RWPE1 (cell line): ENCODE data around the gene GDPD5.

Experiments used
- CTCF ChIA-PET: fragments of 350-600 bp; sonication (Branson Sonifier 250); formaldehyde crosslinking; extraction: SDS; loops from one replicate; lab custom pipeline; 2021; lab: Yijun Ruan, JAX
- POLR2A ChIA-PET: fragments of 400-600 bp; formaldehyde crosslinking; extraction: SDS; loops from one replicate; lab custom pipeline; 2020; ENCODE audit warnings: antibody characterized with exemption; ENCODE audit not compliant: low non-redundant PET; lab: Yijun Ruan, JAX
- DNase-seq: peaks from one replicate; pipeline ENCODE4 v3.0.0; 2012; ENCODE audit warnings: low spot score
- H3K27ac ChIP-seq: fragments of 450-650 bp; 2 replicates; pipeline ENCODE4 v1.5.1; 2017
- CTCF ChIP-seq: fragments of 450-650 bp; conservative IDR thresholded peaks from 2 replicates; pipeline ENCODE4 v1.5.1; 2017; ENCODE audit warnings: low read depth, mild to moderate bottlenecking

GDPD5 gene

DNA sequence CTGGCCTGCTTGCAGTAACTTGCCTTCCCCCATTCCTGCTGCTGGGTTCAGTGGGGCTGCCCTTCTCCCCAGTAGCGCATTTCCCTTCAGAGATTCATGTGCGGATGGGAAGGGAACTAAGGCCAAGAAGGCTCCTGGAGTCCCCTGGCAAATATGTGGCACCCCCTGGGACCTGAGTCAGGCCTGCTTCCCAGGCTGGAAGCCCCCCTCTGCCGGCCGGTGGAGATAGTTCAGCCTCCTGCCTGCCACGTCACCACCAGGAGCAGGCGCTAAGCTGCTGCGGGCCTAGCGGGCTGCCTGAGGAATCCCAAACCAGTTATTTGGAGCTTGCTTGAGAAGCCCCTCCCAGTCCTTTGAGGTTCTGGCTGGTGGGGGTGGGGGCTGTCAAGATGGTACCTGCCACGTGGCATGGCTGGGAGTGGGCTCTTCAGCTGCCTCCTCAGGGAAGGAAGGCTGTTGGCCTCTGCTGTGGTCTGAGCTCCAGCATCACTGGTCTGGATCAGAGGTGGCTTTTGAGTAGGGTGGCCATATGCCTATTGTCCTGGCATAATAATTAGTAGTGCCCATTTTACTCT lies 38.3 kb upstream of the GDPD5 start:
- peak; percentile 71 for DNase-seq
- ChIA-PET CTCF (interaction anchor here (0.6 to 0.7 kb wide), 5 partner anchors 21 to 1717 kb away, joined by 3 to 4 read pairs (median 3); no protein-coding TSS in a partner anchor), POLR2A (no interaction called here)
- H3K27ac ChIP-seq, result peak overlapping the region; percentile 97
- TF ChIP-seq CTCF, result no peak; the same call in 1 of the 2 replicates

DNA sequence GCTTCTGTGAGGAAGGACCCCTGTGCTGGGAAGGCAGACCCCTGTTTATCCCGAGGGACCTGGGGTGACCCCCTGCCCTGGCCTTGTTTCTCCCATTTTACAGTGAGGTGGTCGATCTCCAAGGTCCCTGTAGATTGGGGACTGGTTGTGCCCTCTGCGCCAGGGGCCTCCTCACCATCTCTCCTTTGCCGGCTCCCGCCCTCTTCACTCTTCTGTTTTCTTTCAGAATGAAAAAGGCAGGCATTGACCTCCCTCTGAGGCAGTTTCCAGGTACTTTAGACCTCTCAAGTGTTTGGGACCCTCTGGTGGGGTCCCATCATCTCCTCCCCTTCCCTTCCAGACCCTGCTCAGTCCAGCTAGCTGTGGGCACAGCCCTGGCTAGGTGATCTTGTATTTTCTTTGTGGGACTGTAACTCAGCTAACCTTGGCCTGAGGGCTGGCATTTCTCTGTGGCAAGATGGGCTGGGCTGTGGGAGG lies 37.8 kb upstream of the GDPD5 start:
- peak overlapping the region; percentile 97 for H3K27ac ChIP-seq
- no peak for DNase-seq
- ChIA-PET CTCF (interaction anchor here (0.7 kb wide), 3 partner anchors 20 to 142 kb away, joined by 3 to 4 read pairs (median 3); no protein-coding TSS in a partner anchor), POLR2A (no interaction called here)
- TF ChIP-seq CTCF, result no peak

DNA sequence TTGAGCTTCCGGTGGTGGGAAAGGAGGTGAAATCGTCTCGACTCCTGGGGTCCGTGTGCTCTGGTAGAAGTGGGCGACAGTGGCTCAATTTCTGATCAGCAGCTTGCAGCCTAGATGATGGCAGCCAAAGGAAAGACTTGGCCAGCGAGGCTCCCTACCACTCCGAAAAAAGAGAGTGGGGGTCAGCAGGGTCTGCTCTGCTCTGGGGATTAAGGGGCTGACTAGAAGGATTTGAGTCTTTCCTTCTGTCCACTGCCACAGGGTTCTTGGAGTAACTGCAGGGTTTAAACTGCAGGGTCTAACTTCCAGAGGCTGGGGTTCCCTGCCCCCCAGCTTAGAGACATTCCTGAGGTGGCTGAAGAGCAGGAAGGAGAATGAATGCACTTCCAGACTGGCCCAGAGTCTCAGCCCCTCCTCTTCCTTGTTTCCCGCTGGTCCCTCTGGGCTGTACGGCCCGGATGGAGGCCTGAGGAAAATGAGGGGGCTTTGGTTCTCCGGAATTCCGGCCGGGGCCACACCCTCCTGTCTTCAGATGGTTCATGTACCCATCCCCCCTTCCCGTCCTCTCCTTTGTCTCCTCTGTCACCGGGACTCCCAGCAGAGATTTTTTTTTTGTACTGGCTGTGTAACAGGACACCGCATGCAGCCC lies 37.2 kb upstream of the GDPD5 start:
- ChIA-PET CTCF (interaction anchor here (0.5 to 0.7 kb wide), 2 partner anchors 131 to 861 kb away, joined by 3 to 4 read pairs; no protein-coding TSS in a partner anchor), POLR2A (interaction anchor here (1.3 kb wide), 1 partner anchor 9 kb away, joined by 8 read pairs; no protein-coding TSS in a partner anchor)
- peak; percentile 49 for DNase-seq
- H3K27ac ChIP-seq, result peak overlapping the region; percentile 97
- TF ChIP-seq CTCF, result no peak

DNA sequence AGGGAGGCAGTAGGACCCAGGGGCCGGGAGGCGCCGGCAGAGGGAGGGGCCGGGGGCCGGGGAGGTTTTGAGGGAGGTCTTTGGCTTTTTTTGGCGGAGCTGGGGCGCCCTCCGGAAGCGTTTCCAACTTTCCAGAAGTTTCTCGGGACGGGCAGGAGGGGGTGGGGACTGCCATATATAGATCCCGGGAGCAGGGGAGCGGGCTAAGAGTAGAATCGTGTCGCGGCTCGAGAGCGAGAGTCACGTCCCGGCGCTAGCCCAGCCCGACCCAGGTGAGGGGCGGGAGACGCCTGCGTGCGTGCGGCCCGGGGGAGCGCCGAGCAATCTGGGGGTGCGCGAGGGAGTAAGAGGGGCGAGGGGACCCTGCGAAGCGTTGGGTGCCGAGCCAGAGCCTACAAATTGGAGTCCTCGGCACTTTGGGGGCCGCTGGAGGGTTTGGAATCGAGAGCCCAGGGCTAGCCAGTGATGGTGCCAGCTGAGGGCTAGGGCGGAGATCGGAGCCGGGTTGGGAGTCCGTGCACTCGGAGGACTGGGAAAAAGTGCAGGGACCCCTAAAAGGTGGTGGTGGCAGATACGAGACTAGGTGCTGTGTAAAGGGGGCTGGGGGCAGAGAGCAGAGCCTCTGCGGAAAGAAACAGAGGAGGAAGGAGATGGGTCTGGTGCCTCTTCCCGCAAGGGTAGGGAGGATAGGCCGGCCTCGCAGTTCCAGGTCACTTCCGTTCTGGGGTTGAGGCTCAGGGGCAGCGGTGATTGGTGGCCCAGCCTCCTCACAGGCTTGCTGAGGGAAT lies 36.5 kb upstream of the GDPD5 start, which contains the start of gene SERPINH1:
SERPINH1 (plus strand) TSS at position 206 of the 788 bp plus-strand sequence. CDS start 4,097 bp downstream, outside the sequence.
- no peak for TF ChIP-seq CTCF
- POLR2A ChIA-PET, result interaction anchor here (1.3 kb wide), 1 partner anchor 8 kb away, joined by 8 read pairs; no protein-coding TSS in a partner anchor
- CTCF ChIA-PET, result interaction anchor here (0.5 kb wide), 1 partner anchor 860 kb away, joined by 4 read pairs; no protein-coding TSS in a partner anchor
- peak; percentile 94 for DNase-seq
- peak within 1 kb of the TSS; percentile 97 for H3K27ac ChIP-seq

DNA sequence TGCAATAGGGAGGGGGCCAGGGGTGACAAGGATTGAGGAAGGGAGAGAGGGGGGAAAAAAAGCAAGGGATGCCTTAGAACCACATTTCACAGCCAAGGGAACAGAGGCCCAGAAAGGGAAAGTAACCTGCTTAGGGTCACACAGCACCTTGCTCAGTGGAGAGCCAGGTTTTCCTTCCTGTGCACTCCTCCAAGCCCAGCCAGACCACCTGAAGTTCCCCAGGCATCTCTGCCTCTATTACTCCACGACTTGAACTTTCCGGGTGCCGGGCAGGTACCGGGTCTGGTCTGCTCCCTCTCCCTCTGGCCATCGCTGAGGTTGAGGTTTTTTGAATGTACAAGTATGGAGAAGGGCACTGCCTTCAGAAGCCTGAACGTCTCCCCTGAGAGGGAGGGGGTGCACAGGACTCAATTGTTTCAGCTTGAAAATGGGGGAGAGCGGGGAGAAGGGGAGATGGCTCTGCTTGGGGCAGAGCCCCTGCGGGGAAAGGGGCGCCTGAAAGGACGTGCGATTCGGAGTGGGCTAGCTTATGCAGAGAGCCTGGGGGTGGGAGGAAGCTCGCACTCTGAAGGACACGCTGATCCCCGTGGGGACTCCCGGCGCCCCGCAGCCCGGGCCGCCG lies 35.8 kb upstream of the GDPD5 start:
- TF ChIP-seq CTCF, result no peak
- DNase-seq, result no peak
- H3K27ac ChIP-seq, result peak overlapping the region; percentile 97
- CTCF ChIA-PET, result no interaction called here
- POLR2A ChIA-PET, result interaction anchor here (1.3 kb wide), 1 partner anchor 7 kb away, joined by 8 read pairs; no protein-coding TSS in a partner anchor
